SJCRH30 (cell line): ENCODE measurements around the gene DNAJC1. TPM values are rescaled to one million over a fixed set of nuclear protein-coding genes. Genes with fewer than 3 reads are reported as not detected.
"Not testable (repeated sequence)": the region's sequence is repeated elsewhere in the genome, so short reads cannot be mapped to it uniquely, and the experiment has no call there.

Experiments
- DNase-seq, 2 experiments: peaks; one replicate each; pipeline ENCODE4 v3.0.0-alpha.2; 2015 to 2020
- H3K27ac ChIP-seq: fragments of 250-450 bp; sonication (Bioruptor Pico); 2 replicates; pipeline ENCODE4 v1.5.1; 2020; ENCODE audit warnings: mild to moderate bottlenecking, moderate library complexity
- H3K27me3 ChIP-seq: fragments of 250-450 bp; sonication (Bioruptor Pico); 2 replicates; pipeline ENCODE4 v1.5.1; 2020; ENCODE audit warnings: mild to moderate bottlenecking, moderate library complexity
- H3K36me3 ChIP-seq: fragments of 250-450 bp; sonication (Bioruptor Pico); 2 replicates; pipeline ENCODE4 v1.5.1; 2020; ENCODE audit warnings: mild to moderate bottlenecking, moderate library complexity
- H3K4me1 ChIP-seq: fragments of 250-450 bp; sonication (Bioruptor Pico); 2 replicates; pipeline ENCODE4 v1.5.1; 2020; ENCODE audit warnings: mild to moderate bottlenecking, moderate library complexity
- H3K4me3 ChIP-seq: fragments of 250-450 bp; sonication (Bioruptor Pico); 2 replicates; pipeline ENCODE4 v1.5.1; 2020; ENCODE audit warnings: mild to moderate bottlenecking, moderate library complexity
- H3K9me3 ChIP-seq: fragments of 250-450 bp; sonication (Bioruptor Pico); replicated peaks from 2 replicates; pipeline ENCODE4 v1.5.1; 2020; ENCODE audit warnings: mild to moderate bottlenecking, moderate library complexity
- total RNA-seq: library from RNA; depleted of rRNA; stranded (reverse); fragments of >200 nt; shearing (Covaris generic); gene quantifications from 2 replicates; pipeline ENCODE4 v1.2.3, GENCODE V29; 2014; rRNA removed

Gene DNAJC1
- total RNA-seq, 1 experiment from 2014 or later, result 11.4 TPM

DNA sequence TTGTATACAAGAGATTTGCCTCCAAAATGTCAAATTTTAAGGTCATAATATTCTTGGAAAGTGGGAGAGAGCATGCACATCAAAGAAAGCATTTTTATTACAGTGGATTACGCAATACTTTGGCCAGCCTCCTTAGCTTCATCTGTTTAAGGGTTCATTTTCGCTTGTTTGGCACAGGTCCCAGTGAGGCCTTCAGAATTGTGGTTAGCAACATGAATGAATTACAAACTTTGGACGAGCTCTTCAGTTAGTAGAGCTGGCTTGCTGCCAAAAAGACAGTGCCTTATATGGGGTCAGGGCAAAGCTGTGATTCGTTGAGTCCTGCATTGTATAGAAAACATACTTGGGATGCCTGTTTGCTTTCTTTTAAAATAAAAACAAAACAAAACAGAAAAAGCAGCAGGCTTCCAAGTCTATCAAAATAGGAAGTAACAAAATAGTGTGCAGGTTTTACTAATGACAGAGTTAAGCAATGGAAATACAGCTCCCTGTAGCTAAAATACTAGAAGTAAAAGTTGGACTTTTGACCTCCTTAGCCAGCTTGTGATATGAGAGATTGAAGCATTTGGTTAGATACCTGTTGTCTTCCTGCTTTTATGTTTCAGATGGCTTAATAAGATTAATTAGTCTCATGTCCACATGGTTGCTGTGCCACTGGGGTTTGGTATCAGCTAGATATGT lies 278.7 kb downstream of the DNAJC1 start:
- H3K4me1 ChIP-seq, result peaks cover 27% of the 10 kb centered on the region
- no peaks in the 10 kb centered on the region for H3K27me3 ChIP-seq
- DNase-seq, result peak; percentile 97 to 99
- no peaks in the 10 kb centered on the region for H3K9me3 ChIP-seq
- H3K4me3 ChIP-seq, result no peak overlapping the region
- H3K36me3 ChIP-seq, result peaks cover 15% of the 10 kb centered on the region
- H3K27ac ChIP-seq, result peak overlapping the region; percentile 5; the same call in 1 of the 2 replicates

DNA sequence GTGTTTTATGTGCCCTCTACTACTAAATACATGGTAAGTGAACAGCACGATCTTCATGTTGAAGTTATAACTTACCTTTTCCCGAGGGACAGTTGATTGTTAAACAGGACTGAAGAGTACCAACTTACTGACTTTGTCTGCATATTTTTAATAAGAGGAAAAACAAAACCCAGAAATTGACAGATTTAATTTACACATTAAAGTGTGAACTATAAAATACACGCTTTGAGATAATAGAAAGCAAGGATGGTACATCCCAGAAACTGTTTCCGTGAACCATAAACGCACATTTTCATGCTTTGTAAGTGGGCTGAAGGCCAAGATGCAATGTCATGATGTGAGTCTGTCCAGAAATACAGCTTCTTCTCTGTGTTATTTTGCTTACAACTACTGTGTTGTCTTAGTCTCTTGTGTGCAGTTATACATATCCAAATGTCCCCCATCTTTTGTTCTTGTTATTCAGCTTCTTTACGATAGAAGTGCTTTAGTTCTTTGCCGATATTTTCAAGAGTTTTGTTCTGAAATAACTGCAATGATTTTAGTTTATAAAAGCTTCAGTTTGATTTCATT lies 279.4 kb downstream of the DNAJC1 start:
- Histone ChIP-seq H3K4me3 (no peak overlapping the region), H3K9me3 (no peaks in the 10 kb centered on the region), H3K27ac (peak overlapping the region; percentile 5; the same call in 1 of the 2 replicates), H3K4me1 (peaks cover 27% of the 10 kb centered on the region), H3K36me3 (peaks cover 13% of the 10 kb centered on the region), H3K27me3 (no peaks in the 10 kb centered on the region)
- peak in 1 of 2 experiments; percentile 32 for DNase-seq

DNA sequence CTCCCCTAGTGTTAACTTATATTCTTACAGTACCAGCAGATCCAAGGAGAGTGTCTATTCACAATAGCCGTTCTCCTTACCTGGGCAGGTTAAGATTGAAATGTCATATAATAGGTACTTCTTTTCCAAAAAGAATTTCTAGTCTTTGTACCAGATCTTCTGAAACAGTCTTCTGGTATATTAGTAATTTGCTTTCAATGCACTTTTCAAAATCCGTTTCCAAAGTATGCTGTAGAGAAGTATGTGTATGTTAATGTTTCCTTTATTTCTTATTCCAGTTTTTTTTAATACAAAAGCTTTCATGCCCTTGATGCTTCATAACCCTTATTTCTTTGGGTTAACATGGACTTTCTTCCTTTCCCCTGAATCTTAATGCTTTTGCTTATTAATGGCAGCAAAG lies 281.3 kb downstream of the DNAJC1 start:
- Histone ChIP-seq H3K9me3 (no peaks in the 10 kb centered on the region), H3K27ac (no peak overlapping the region), H3K4me3 (no peak overlapping the region), H3K4me1 (peaks cover 23% of the 10 kb centered on the region), H3K27me3 (no peaks in the 10 kb centered on the region), H3K36me3 (peaks cover 4% of the 10 kb centered on the region; the same call in 1 of the 2 replicates)
- DNase-seq, result no peak

DNA sequence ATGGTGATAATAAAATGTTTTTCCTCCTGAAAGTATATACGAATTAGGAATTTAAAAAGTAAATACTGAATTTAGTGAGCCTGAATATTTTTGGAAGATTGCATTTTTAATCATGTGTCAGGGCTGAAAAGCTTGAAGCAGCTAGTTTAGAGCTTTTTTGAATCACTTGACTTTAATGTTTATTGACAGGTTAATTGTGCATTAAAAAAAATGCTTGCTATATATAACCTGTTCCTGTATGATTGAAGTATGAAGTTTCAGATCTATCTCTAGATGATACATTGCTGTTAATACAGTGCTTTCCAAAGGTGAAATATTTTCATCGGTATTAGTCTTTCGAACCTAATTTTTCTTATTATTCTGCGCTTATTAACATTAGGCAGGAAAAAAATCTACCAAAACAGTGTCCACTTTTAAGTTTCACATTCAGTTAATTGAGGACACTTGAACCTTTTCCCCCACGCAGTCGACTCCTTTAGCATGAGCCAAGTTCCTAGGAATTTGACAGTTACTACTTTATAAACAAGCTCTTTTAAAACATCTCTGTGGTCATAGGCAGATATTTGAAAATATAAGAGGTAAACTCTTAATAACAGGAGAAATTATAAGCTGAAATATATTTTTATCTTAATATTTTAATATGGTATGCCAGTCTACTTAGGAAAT lies 282.4 kb downstream of the DNAJC1 start:
- Histone ChIP-seq H3K27me3 (no peaks in the 10 kb centered on the region), H3K27ac (no peak overlapping the region), H3K4me1 (peaks cover 15% of the 10 kb centered on the region), H3K9me3 (no peaks in the 10 kb centered on the region), H3K4me3 (no peak overlapping the region), H3K36me3 (peaks cover under 1% of the 10 kb centered on the region; the same call in 1 of the 2 replicates)
- no peak for DNase-seq

DNA sequence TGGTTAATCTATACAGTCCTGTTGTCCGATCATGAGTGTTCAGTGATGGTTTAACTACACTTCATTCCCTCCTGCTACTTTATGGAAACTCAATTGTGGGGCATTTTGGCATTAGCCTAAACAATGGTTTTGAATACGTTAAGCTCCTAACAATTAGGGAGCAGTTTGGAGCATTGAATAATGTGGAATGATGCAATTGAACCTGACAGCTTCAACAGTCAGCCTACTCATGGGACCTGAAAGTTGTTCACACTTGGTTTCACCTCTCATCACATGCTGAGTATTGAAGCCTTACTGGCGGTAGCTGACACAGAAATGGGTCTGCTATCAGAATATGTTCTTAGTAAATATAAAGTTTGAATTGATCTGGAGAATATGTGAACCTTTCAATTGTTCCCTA lies 283.4 kb downstream of the DNAJC1 start:
- H3K9me3 ChIP-seq, result no peaks in the 10 kb centered on the region
- H3K27ac ChIP-seq, result no peak overlapping the region
- DNase-seq, result no peak
- peaks cover 11% of the 10 kb centered on the region; the same call in 1 of the 2 replicates for H3K36me3 ChIP-seq
- peaks cover 12% of the 10 kb centered on the region for H3K4me1 ChIP-seq
- no peaks in the 10 kb centered on the region for H3K27me3 ChIP-seq
- H3K4me3 ChIP-seq, result no peak overlapping the region

DNA sequence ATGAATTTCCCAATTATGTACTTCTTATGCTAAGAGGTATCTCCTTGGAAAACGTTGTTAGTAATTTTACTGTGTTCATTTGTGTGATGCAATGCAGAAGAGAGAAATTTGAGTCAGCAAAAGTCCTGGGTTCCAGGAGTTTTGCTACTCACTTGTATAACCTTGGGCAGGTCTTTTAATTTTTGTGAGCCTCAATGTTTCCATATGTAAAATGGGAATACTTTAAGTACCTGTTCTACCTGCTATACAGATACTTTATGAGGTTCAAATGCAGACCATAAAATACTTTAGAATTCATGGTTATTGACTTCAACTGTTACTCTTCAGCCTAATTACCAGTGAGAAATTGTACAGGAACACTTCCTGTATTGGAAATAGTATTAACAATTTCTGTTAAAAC lies 284.0 kb downstream of the DNAJC1 start:
- Histone ChIP-seq H3K4me3 (no peak overlapping the region), H3K9me3 (no peaks in the 10 kb centered on the region), H3K27me3 (no peaks in the 10 kb centered on the region), H3K27ac (no peak overlapping the region), H3K36me3 (peaks cover 14% of the 10 kb centered on the region; the same call in 1 of the 2 replicates), H3K4me1 (peaks cover 9% of the 10 kb centered on the region)
- no peak for DNase-seq

DNA sequence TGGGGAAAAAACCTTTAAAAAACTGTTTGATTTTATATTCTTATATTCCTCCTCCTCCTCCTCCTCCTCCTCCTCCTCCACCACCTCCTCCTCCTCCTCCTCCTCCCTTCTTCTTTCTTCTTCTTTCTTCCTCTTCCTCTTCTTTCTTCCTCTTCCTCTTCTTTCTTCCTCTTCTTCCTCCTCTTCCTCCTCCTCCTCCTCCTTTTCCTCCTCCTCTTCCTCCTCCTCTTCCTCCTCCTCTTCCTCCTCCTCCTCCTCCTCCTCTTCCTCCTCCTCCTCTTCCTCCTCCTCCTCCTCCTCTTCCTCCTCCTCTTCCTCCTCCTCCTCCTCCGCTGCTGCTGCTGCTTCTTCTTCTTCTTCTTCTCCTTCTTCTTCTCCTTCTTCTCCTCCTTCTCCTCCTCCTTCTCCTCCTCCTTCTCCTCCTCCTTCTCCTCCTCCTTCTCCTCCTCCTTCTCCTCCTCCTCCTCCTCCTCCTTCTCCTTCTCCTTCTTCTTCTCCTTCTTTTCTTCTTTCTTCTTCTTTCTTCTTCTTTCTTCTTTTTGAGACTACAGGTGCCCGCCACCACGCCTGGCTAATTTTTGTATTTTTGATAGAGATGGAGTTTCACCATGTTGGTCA lies 286.0 kb downstream of the DNAJC1 start:
- not testable (repeated sequence) for DNase-seq

DNA sequence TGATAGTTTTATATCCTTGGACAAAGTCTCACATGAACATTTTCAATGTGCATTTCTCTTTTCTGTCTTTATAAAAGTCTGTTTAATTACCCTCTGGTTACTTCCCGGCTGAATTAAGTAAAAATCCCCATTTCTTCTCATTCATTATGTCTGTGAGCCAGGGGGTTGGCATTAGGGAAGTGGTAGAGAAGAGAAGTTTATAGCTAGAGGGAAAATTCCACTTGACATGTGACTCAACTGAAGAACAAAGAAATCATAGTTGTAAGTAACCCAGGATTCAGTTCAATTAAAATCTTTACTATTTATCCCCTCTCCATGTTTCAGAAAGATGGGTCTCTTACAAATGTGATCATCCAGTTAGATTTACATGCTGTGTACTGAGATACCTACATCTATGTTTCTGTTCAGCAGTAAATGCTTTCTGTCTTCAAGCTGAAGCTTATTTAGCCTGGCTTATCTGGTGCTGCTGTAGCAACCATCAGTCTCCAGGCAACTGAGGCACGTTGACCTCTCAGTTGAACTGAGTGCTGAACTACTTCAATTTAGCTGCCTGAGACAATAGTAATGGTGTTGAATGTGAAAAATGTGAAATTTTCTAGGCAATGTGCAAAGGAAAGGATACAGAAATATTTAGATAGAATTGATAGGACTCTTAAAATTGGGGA lies 287.9 kb downstream of the DNAJC1 start:
- Histone ChIP-seq H3K4me1 (0 out of 2 replicates have a peak, but pooled peaks cover 3% of the 10 kb centered on the region), H3K27me3 (no peaks in the 10 kb centered on the region), H3K27ac (no peak overlapping the region), H3K9me3 (no peaks in the 10 kb centered on the region), H3K36me3 (peaks cover 17% of the 10 kb centered on the region), H3K4me3 (no peak overlapping the region)
- DNase-seq, result peak in 1 of 2 experiments; percentile 12

More for the DNA sequence above, 286.0 kb downstream of the DNAJC1 start:
- H3K27me3 ChIP-seq, H3K4me1 ChIP-seq, H3K4me3 ChIP-seq, H3K9me3 ChIP-seq, H3K27ac ChIP-seq: not testable (repeated sequence)
- H3K36me3 ChIP-seq, result peaks cover 17% of the 10 kb centered on the region

DNA sequence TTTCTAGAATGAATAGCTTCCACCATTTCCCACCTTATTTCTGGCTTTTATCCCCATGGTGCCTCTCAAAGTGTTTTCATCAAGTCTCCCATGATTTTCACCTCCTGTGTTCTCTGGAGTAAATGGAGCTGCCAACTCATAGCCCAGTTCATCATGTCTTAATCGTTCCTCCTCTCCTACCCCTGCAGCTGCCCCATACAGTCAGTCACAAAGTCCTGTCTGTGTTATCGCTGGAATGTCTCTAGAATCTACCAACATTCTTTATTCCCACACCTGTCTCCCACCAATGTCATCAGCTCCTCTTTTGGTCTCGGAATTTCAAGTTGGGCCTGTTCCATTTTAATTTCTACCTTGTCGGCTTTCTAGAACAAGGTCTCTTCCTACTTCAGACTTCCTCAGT lies 290.6 kb downstream of the DNAJC1 start:
- H3K4me1 ChIP-seq, result 0 out of 2 replicates have a peak, but pooled peaks cover 3% of the 10 kb centered on the region
- H3K27ac ChIP-seq, result peak overlapping the region; percentile 11; the same call in 1 of the 2 replicates
- H3K36me3 ChIP-seq, result peaks cover 17% of the 10 kb centered on the region
- no peaks in the 10 kb centered on the region for H3K9me3 ChIP-seq
- peak; percentile 10 to 26 for DNase-seq
- no peak overlapping the region for H3K4me3 ChIP-seq
- H3K27me3 ChIP-seq, result no peaks in the 10 kb centered on the region

DNA sequence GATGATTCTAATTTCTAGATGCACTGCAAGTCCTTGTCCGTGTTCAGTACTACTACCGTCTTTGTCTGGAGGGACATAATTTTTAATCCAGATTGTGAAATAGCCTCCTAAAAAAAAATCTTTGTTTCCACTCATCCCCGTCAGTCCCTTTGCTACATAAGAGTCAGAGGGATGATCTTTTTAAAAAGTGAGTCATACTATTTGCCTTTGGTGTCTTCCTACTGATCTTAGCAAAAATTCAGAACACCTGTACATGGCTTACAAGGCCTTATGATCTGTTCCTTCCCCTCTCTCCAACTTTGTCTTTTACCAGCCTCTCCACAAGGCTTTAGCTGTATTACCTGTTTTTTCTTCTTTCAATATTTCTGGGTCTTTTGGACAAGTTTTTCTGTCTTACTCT lies 296.0 kb downstream of the DNAJC1 start:
- no peak for DNase-seq
- Histone ChIP-seq H3K27ac (no peak overlapping the region), H3K27me3 (no peaks in the 10 kb centered on the region), H3K4me1 (no peaks in the 10 kb centered on the region), H3K4me3 (no peak overlapping the region), H3K9me3 (no peaks in the 10 kb centered on the region), H3K36me3 (no peaks in the 10 kb centered on the region)

Other genes starting within 250 kb of the DNAJC1 start
- gene EBLN1, start 214.3 kb upstream of the DNAJC1 start, total RNA-seq, result not detected in 2 replicates